Coronary artery (tissue), 2 donors: ENCODE results near the gene PF4V1.

ENCODE experiments used
- DNase-seq: peaks from one replicate; pipeline ENCODE4 v3.0.0-alpha.2; 2017; ENCODE audit warnings: low spot score
- H3K27ac ChIP-seq, 2 donors: fragments of 200-600 bp; sonication (generic); one replicate each; pipeline ENCODE4 v1.5.1; 2016 to 2019
- H3K4me3 ChIP-seq: fragments of 200-600 bp; sonication (generic); 2 replicates; pipeline ENCODE4 v1.5.1; 2016; ENCODE audit warnings: mild to moderate bottlenecking, moderate library complexity
- CTCF ChIP-seq: fragments of 200-600 bp; sonication (generic); IDR thresholded peaks from one replicate; pipeline ENCODE4 v1.5.1; 2019; ENCODE audit warnings: antibody characterized with exemption

Gene PF4V1

DNA sequence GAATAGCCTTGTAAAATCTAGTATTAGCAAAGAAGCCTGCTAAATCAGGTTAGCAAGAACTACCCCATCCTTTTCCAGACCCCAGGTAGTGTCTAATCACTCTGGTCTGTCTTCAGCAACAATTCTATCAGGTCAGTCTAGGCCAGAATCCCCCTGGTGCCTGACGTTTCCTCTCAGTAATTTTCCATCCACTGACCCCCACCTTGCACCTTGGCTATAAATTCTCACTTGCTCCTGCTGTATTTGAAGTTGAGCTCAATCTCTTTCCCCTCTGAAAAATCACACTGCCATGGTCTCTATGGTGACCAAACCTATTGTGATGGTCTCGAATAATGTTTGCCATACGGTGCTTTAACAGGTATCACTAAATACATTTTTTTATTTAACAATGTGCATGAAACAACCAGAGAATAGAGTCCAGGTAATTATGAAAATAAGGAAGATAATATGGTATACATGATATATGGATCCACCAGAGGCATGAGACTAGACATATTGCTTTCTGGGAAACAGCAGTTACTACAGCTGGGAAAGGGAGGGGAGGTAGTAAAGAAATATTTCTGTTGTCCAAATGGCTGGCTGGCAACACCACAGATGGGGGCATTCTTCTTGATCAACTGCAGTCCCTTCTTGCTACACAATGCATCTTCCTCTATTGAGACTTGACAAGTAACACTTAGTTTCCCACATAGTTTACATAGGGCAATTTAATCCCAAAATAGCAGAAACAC, 49.9 kb downstream of the PF4V1 start:
- no peak for TF ChIP-seq CTCF
- DNase-seq = no peak
- H3K27ac ChIP-seq = no peak overlapping the region
- no peak overlapping the region for H3K4me3 ChIP-seq
